ENCODE measurements around the gene ATP2A2. TPM values are rescaled to one million over a fixed set of nuclear protein-coding genes. Genes with fewer than 3 reads are reported as not detected.

Gene ATP2A2
- total and polyA plus RNA-seq, 2 of the 4 experiments (the other 2 are of a cell fraction), result 166 to 225 TPM

DNA sequence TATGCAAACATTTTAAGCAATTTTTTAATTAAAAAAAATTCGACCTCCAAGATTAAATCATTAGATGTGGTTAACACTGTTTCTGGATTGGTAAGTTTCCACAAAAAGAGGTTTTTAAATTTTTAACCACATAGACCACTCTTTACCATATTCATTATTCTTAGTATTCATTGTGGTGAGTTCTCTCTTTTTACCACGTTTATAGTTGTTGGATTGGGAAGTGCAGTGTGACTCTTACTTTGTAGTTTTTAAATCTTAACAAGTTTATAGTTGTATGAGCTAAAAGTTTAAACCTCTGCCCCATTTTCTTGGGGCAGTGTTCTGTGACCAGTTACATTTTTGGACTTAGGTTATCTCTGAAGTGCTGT lies 8.6 kb downstream of the ATP2A2 start:
- H3K9me3 ChIP-seq (ENCODE audit: control insufficient read depth, insufficient read depth, low read length), result no peaks in the 10 kb centered on the region
- H4K5ac ChIP-seq (ENCODE audit: low read depth, low read length), result no peak overlapping the region
- H3K36me3 ChIP-seq (ENCODE audit: control insufficient read depth, insufficient read depth, low read length), result peaks cover 49% of the 10 kb centered on the region
- peaks cover 89% of the 10 kb centered on the region for H4K20me1 ChIP-seq (ENCODE audit: insufficient read depth, low read length)
- ChIA-PET POLR2A (ENCODE audit: unreplicated experiment) (no interaction called here), CTCF (interaction anchor here (1.1 kb wide), 1 partner anchor 142 kb away, joined by 5 read pairs; no protein-coding TSS in a partner anchor)
- H3K56ac ChIP-seq (ENCODE audit: extremely low read depth, insufficient read depth, low read length), result no peak overlapping the region
- BruUV-seq (replicated peaks), result no TSS peak
- no peak overlapping the region for H3K14ac ChIP-seq (replicated peaks; ENCODE audit: low read depth, low read length)
- WGBS, 2 experiments (ENCODE audit: extremely low coverage in 2 of 2, insufficient read length in 1 of 2), result no CpG with 5 or more reads among the region's 2 CpGs
- dilution Hi-C loops (cut with HindIII; ENCODE audit: low sequenced_read_pairs, unreplicated experiment) (no loop called here), intact Hi-C loops (cut with micrococcal nuclease) (no loop called here), in situ Hi-C loops (cut with MboI; ENCODE audit: low sequenced_read_pairs) (no loop called here)
- no peak overlapping the region for H3K23ac ChIP-seq (ENCODE audit: low read depth, low read length)
- H2AFZ ChIP-seq (replicated peaks; ENCODE audit: low read length, poor library complexity), result no peak overlapping the region
- TF ChIP-seq RFX5 (IDR thresholded peaks at IDR 0.05; ENCODE audit: low read depth, low read length) (no peak), RAD21 (IDR thresholded peaks at IDR 0.05; ENCODE audit: low read length) (no peak)
- no peak overlapping the region for H3K27ac ChIP-seq (ENCODE audit: insufficient read depth, low read length)
- H3K79me1 ChIP-seq (ENCODE audit: low read depth in 1 of 2, low read length in 2 of 2), result peaks cover 2 to 36% of the 10 kb centered on the region in 2 experiments
- no peak overlapping the region for H2BK120ac ChIP-seq (ENCODE audit: low read depth, low read length)
- no peak overlapping the region for H3K9ac ChIP-seq (ENCODE audit: low read depth, low read length)
- no peak overlapping the region for H4K8ac ChIP-seq (ENCODE audit: low read depth in 2 of 2, low read length in 2 of 2)
- ATAC-seq (ENCODE audit: low read depth), result no peak
- H2BK20ac ChIP-seq (ENCODE audit: low read depth, low read length), result no peak overlapping the region
- H2BK5ac ChIP-seq (ENCODE audit: low read depth, low read length, poor library complexity, severe bottlenecking), result no peak overlapping the region
- no peak overlapping the region for H3K4me2 ChIP-seq (ENCODE audit: low read depth, low read length)
- H3K4ac ChIP-seq (ENCODE audit: low read depth, low read length), result no peak overlapping the region
- no peaks in the 10 kb centered on the region for H3K27me3 ChIP-seq (ENCODE audit: control insufficient read depth, insufficient read depth, low read length)
- no peak overlapping the region for H2AK9ac ChIP-seq (replicated peaks; ENCODE audit: low read depth, low read length, poor library complexity)
- H3K4me1 ChIP-seq (ENCODE audit: control insufficient read depth, insufficient read depth, low read length), result peaks cover 7% of the 10 kb centered on the region
- H4K91ac ChIP-seq (ENCODE audit: insufficient read depth, low read depth, low read length), result no peak overlapping the region
- H3K4me3 ChIP-seq (ENCODE audit: insufficient read depth, low read depth, low read length), result no peak overlapping the region
- no peak overlapping the region for H3K18ac ChIP-seq (ENCODE audit: low read depth, low read length)
- no peak for DNase-seq
- no peak overlapping the region for H2AK5ac ChIP-seq (ENCODE audit: low read depth, low read length)
- no peak overlapping the region for H2BK15ac ChIP-seq (ENCODE audit: low read depth, low read length)
- H3K9me1 ChIP-seq (ENCODE audit: insufficient read depth, low read length), result peaks cover 5% of the 10 kb centered on the region; the same call in 1 of the 2 replicates
